Stimulated activated CD4-positive, alpha-beta T cell treated with anti-CD3 and anti-CD28 coated beads, Interleukin-15, amount 100 ng/mL, for 1 hour (primary cell): ENCODE results near the gene MAP3K13.

Experiments used
- DNase-seq, 2 donors: peaks; one replicate each; pipeline ENCODE4 v3.0.0-alpha.2; 2020; ENCODE audit warnings: low read depth in 1 of 2, low spot score in 1 of 2

MAP3K13 gene

GRCh38 chr3:185362850-185363661, at the start of gene MAP3K13:
MAP3K13 (plus strand) TSS chr3:185363136; CDS start chr3:185428582, 65,446 bp downstream.
- DNase-seq = no peak

- no peak for DNase-seq
Observed at GRCh38 chr3:185313693-185314246, 49.2 kb upstream of the MAP3K13 start.

- no peak for DNase-seq
Observed at GRCh38 chr3:185316740-185317412, 46.1 kb upstream of the MAP3K13 start.

- no peak for DNase-seq
Observed at GRCh38 chr3:185317674-185318073, 45.3 kb upstream of the MAP3K13 start.

- no peak for DNase-seq
Observed at GRCh38 chr3:185318141-185318540, 44.8 kb upstream of the MAP3K13 start.

- DNase-seq = no peak
Observed at GRCh38 chr3:185319801-185320200, 43.1 kb upstream of the MAP3K13 start.

GRCh38 chr3:185320949-185321348, 42.0 kb upstream of the MAP3K13 start:
- no peak for DNase-seq

- no peak for DNase-seq
Observed at GRCh38 chr3:185322101-185322719, 40.7 kb upstream of the MAP3K13 start.

- DNase-seq = no peak
Observed at GRCh38 chr3:185325946-185326791, 36.8 kb upstream of the MAP3K13 start.

- no peak for DNase-seq
Observed at GRCh38 chr3:185327062-185327461, 35.9 kb upstream of the MAP3K13 start.

GRCh38 chr3:185328324-185329004, 34.5 kb upstream of the MAP3K13 start:
- no peak for DNase-seq

- no peak for DNase-seq
Observed at GRCh38 chr3:185330238-185330637, 32.7 kb upstream of the MAP3K13 start.

- no peak for DNase-seq
Observed at GRCh38 chr3:185330644-185331043, 32.3 kb upstream of the MAP3K13 start.

GRCh38 chr3:185332026-185332735, 30.8 kb upstream of the MAP3K13 start:
- no peak for DNase-seq

- no peak for DNase-seq
Observed at GRCh38 chr3:185335799-185336198, 27.1 kb upstream of the MAP3K13 start.

GRCh38 chr3:185337231-185337816, 25.6 kb upstream of the MAP3K13 start:
- DNase-seq = no peak

GRCh38 chr3:185339945-185340344, 23.0 kb upstream of the MAP3K13 start:
- DNase-seq = no peak

GRCh38 chr3:185340751-185341150, 22.2 kb upstream of the MAP3K13 start:
- no peak for DNase-seq
